CD14-positive monocyte (primary cell): ENCODE data around the gene SLC7A8. TPM values are rescaled to one million over a fixed set of nuclear protein-coding genes. Genes with fewer than 3 reads are reported as not detected.
A peak's percentile ranks its signal among the peaks of the same experiment; 100 is the strongest.

Experiments
- DNase-seq, 3 donors: peaks; one replicate each; pipeline ENCODE4 v3.0.0-alpha.2; 2011 to 2022
- H2AFZ ChIP-seq: 2 replicates; pipeline ENCODE4 v1.6.0; 2012; ENCODE audit warnings: mild to moderate bottlenecking, low read depth, low read length, inconsistent platforms; ENCODE audit not compliant: insufficient read depth, poor library complexity, severe bottlenecking
- H3K27ac ChIP-seq, 2 donors: 1 replicate in 1 of 2; 2 replicates in 1 of 2; pipeline ENCODE4 v1.5.1; 2012 to 2013; ENCODE audit warnings: low read length in 2 of 2, control low read depth in 1 of 2, inconsistent platforms in 1 of 2, low read depth in 1 of 2, mild to moderate bottlenecking in 1 of 2
- H3K27me3 ChIP-seq, 2 donors: one replicate each; pipeline versions ENCODE4 v1.6.0 to v1.6.1; 2011 to 2013; ENCODE audit warnings: low read length in 2 of 2; ENCODE audit not compliant: control insufficient read depth in 2 of 2, insufficient read depth in 2 of 2
- H3K36me3 ChIP-seq, 2 donors: replicated peaks in 1 of 2; 1 replicate in 1 of 2; 2 replicates in 1 of 2; pipeline versions ENCODE4 v1.5.1 to v1.6.1; 2012 to 2013; ENCODE audit warnings: low read length in 2 of 2, control low read depth in 1 of 2, inconsistent platforms in 1 of 2, mild to moderate bottlenecking in 1 of 2; ENCODE audit not compliant: insufficient read depth in 2 of 2, control insufficient read depth in 1 of 2
- H3K4me1 ChIP-seq, 2 donors: 1 replicate in 1 of 2; 2 replicates in 1 of 2; pipeline versions ENCODE4 v1.5.1 to v1.6.1; 2012 to 2013; ENCODE audit warnings: low read length in 2 of 2, control low read depth in 1 of 2, inconsistent platforms in 1 of 2, mild to moderate bottlenecking in 1 of 2, moderate library complexity in 1 of 2; ENCODE audit not compliant: insufficient read depth in 2 of 2, control insufficient read depth in 1 of 2
- H3K4me2 ChIP-seq: replicated peaks from 2 replicates; pipeline ENCODE3; 2012; ENCODE audit warnings: low read length, moderate library complexity, mild to moderate bottlenecking; ENCODE audit not compliant: poor library complexity, severe bottlenecking; ENCODE audit errors: extremely low read depth
- H3K4me3 ChIP-seq, 3 experiments: fragments of 200-600 bp in 1 of 3; sonication (generic) in 1 of 3; replicated peaks in 1 of 3; 1 replicate in 2 of 3; 2 replicates in 1 of 3; pipeline ENCODE4 v1.5.1; 2011 to 2013; ENCODE audit warnings: low read length in 3 of 3, mild to moderate bottlenecking in 3 of 3, control low read depth in 2 of 3, low read depth in 2 of 3, inconsistent platforms in 1 of 3, moderate library complexity in 1 of 3
- H3K79me2 ChIP-seq: 2 replicates; pipeline ENCODE4 v1.6.0; 2012; ENCODE audit warnings: mild to moderate bottlenecking, control low read depth, inconsistent platforms, low read length, moderate library complexity; ENCODE audit not compliant: insufficient read depth
- H3K9ac ChIP-seq: 2 replicates; pipeline ENCODE4 v1.6.0; 2017; ENCODE audit warnings: low read length, mild to moderate bottlenecking; ENCODE audit not compliant: insufficient read depth, poor library complexity, severe bottlenecking
- H3K9me3 ChIP-seq, 2 donors: replicated peaks in 1 of 2; 1 replicate in 1 of 2; 2 replicates in 1 of 2; pipeline versions ENCODE4 v1.5.1 to v1.6.1; 2012 to 2013; ENCODE audit warnings: low read length in 2 of 2, control low read depth in 1 of 2; ENCODE audit not compliant: control insufficient read depth in 1 of 2, insufficient read depth in 1 of 2
- H4K20me1 ChIP-seq: 2 replicates; pipeline ENCODE4 v1.6.0; 2012; ENCODE audit warnings: mild to moderate bottlenecking, low read length, control low read depth, moderate library complexity; ENCODE audit not compliant: insufficient read depth
- H3K27ac Mint-ChIP-seq, 7 donors: one replicate each; pipeline ENCODE4 v1.8.0; 2020; ENCODE audit warnings: mild to moderate bottlenecking in 7 of 7, mixed read lengths in 7 of 7, moderate library complexity in 6 of 7, inconsistent platforms in 2 of 7
- H3K27me3 Mint-ChIP-seq, 3 donors: one replicate each; pipeline ENCODE4 v1.8.0; 2021 to 2022; ENCODE audit warnings: low read depth in 3 of 3, mild to moderate bottlenecking in 3 of 3, mixed read lengths in 3 of 3, moderate library complexity in 3 of 3, inconsistent platforms in 1 of 3
- H3K36me3 Mint-ChIP-seq, 2 donors: one replicate each; pipeline ENCODE4 v1.8.0; 2020; ENCODE audit warnings: mixed read lengths in 2 of 2, inconsistent platforms in 1 of 2, mild to moderate bottlenecking in 1 of 2
- H3K4me1 Mint-ChIP-seq: one replicate; pipeline ENCODE4 v1.8.0; 2020; ENCODE audit warnings: mild to moderate bottlenecking, mixed read lengths
- H3K4me3 Mint-ChIP-seq, 2 donors: one replicate each; pipeline ENCODE4 v1.8.0; 2020; ENCODE audit warnings: mild to moderate bottlenecking in 2 of 2, mixed read lengths in 2 of 2, moderate library complexity in 1 of 2
- H3K9me3 Mint-ChIP-seq, 7 donors: one replicate each; pipeline ENCODE4 v1.8.0; 2020 to 2022; ENCODE audit warnings: mixed read lengths in 7 of 7, mild to moderate bottlenecking in 6 of 7, moderate library complexity in 6 of 7, inconsistent platforms in 2 of 7
- WGBS: methylation state at CpG from one replicate; pipeline ENCODE4 v1.1.5; 2013; ENCODE audit warnings: missing lambda C conversion rate; ENCODE audit not compliant: insufficient coverage; 5-methylcytosine and 5-hydroxymethylcytosine counted together
- intact Hi-C, 2 donors: fragments of 100-400 bp; cut with micrococcal nuclease; formaldehyde crosslinking; loops; one replicate each; pipeline versions ENCODE4 v1.15.0 to v1.15.1; 2023
- polyA plus RNA-seq, 3 donors: library from polyadenylated mRNA; depleted of rRNA in 1 of 3; unstranded in 2 of 3; stranded (reverse) in 1 of 3; fragments of 300-500 nt in 2 of 3; fragments of >200 nt in 1 of 3; fragmentation: Illumina TruSeq in 2 of 3; gene quantifications; 1 replicate in 2 of 3; 2 replicates in 1 of 3; pipeline ENCODE4 v1.2.3, GENCODE V29; 2012 to 2021
- TF ChIP-seq, protein P1 (sequence below): fragments of 200-600 bp; IDR thresholded peaks from one replicate; pipeline ENCODE4 v1.8.0; 2022; ENCODE audit warnings: antibody characterized with exemption, mild to moderate bottlenecking

Gene SLC7A8
- polyA plus RNA-seq, 3 donors = 0.05 to 0.53 (median 0.25) TPM

DNA sequence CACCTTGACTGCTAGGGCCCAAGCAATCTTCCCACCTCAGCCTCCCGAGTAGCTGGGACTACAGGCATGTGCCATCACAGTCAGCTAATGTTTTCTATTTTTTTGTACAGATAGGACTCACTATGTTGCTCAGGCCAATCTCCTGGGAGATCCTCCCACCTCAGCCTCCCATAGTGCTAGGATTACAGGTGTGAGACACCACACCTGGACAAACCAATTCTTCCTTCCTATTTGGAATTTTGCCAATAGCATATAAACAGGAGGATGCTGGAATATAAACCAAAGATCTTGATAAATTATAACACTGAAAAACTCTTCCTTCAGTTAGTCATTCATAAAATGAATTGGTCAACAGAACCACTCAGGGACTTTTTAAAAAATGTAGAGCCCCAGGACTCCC, 96.9 kb downstream of the SLC7A8 start:
- H3K4me3 Mint-ChIP-seq = no peak overlapping the region
- 100% methylated on average over 1 of the region's 1 CpG for WGBS
- no peak overlapping the region for H3K4me3 ChIP-seq
- H3K9me3 Mint-ChIP-seq = no peaks in the 10 kb centered on the region
- no peaks in the 10 kb centered on the region for H3K27me3 ChIP-seq
- H3K9me3 ChIP-seq = no peaks in the 10 kb centered on the region
- H3K4me1 ChIP-seq = peaks cover 8 to 17% of the 10 kb centered on the region in 2 donors
- intact Hi-C loops = no loop called here
- peak overlapping the region in 1 of 2 donors; percentile 9 for H3K27ac ChIP-seq
- peaks cover 84% of the 10 kb centered on the region for H4K20me1 ChIP-seq
- no peaks in the 10 kb centered on the region for H3K27me3 Mint-ChIP-seq
- peaks cover 11% of the 10 kb centered on the region for H3K4me1 Mint-ChIP-seq
- no peak overlapping the region for H3K9ac ChIP-seq
- peaks cover 77% of the 10 kb centered on the region for H3K79me2 ChIP-seq
- peaks cover 62 to 89% of the 10 kb centered on the region in 2 donors for H3K36me3 Mint-ChIP-seq
- no peak for DNase-seq
- no peak overlapping the region for H3K4me2 ChIP-seq
- TF ChIP-seq, protein P1, sequence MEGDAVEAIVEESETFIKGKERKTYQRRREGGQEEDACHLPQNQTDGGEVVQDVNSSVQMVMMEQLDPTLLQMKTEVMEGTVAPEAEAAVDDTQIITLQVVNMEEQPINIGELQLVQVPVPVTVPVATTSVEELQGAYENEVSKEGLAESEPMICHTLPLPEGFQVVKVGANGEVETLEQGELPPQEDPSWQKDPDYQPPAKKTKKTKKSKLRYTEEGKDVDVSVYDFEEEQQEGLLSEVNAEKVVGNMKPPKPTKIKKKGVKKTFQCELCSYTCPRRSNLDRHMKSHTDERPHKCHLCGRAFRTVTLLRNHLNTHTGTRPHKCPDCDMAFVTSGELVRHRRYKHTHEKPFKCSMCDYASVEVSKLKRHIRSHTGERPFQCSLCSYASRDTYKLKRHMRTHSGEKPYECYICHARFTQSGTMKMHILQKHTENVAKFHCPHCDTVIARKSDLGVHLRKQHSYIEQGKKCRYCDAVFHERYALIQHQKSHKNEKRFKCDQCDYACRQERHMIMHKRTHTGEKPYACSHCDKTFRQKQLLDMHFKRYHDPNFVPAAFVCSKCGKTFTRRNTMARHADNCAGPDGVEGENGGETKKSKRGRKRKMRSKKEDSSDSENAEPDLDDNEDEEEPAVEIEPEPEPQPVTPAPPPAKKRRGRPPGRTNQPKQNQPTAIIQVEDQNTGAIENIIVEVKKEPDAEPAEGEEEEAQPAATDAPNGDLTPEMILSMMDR = no peak
- H3K36me3 ChIP-seq = peaks cover 94 to 100% of the 10 kb centered on the region in 2 donors
- H3K27ac Mint-ChIP-seq = peak overlapping the region in 2 of 7 donors; percentile 37 to 62
- no peak overlapping the region for H2AFZ ChIP-seq

DNA sequence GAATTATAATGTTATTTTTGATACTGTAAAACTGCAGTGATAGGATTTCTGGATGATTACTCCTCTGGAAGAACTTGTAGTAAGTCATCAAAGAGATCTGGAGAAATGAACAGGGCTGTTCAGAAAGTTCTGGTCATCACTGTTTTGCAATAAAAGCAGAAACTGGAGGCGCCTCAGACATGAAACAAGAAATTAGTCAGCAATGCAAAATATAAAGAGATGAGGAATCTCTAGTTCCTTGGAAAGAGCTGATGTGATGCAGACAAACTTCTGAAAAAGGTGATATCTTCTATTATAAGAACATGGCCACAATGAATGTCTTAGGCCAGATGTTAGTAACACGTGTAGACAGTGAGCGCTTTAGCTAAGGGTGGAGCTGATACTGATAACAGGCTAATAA, 98.0 kb downstream of the SLC7A8 start:
- Histone ChIP-seq H3K27me3 (no peaks in the 10 kb centered on the region), H3K79me2 (peaks cover 68% of the 10 kb centered on the region), H3K36me3 (peaks cover 95 to 100% of the 10 kb centered on the region in 2 donors), H2AFZ (no peak overlapping the region), H3K27ac (peak overlapping the region in 1 of 2 donors; percentile 9), H3K4me1 (peaks cover 8 to 20% of the 10 kb centered on the region in 2 donors), H3K4me3 (no peak overlapping the region), H3K9ac (no peak overlapping the region), H3K9me3 (no peaks in the 10 kb centered on the region), H4K20me1 (peaks cover 74% of the 10 kb centered on the region), H3K4me2 (no peak overlapping the region)
- WGBS = 61% methylated on average over 3 of the region's 3 CpGs
- Mint-ChIP-seq H3K4me3 (no peak overlapping the region), H3K27me3 (no peaks in the 10 kb centered on the region), H3K9me3 (no peaks in the 10 kb centered on the region), H3K4me1 (peaks cover 12% of the 10 kb centered on the region), H3K27ac (peak overlapping the region in 6 of 7 donors; percentile 5 to 82 (median 58)), H3K36me3 (peaks cover 69 to 88% of the 10 kb centered on the region in 2 donors)
- DNase-seq = peak in 1 of 3 donors; percentile 21
- intact Hi-C loops = no loop called here
- TF ChIP-seq, protein P1 = no peak
